HG03175 (cell line): ENCODE data around the gene SARDH.
A peak's percentile ranks its signal among the peaks of the same experiment; 100 is the strongest.
"Not testable (repeated sequence)": the region's sequence is repeated elsewhere in the genome, so short reads cannot be mapped to it uniquely, and the experiment has no call there.

Source experiments
- ATAC-seq: cut with Tn5 transposase; IDR thresholded peaks from one replicate; pipeline ENCODE4 v1.9.1; 2021; ENCODE audit warnings: mild to moderate bottlenecking, moderate library complexity; ENCODE audit not compliant: unreplicated experiment

The SARDH gene

GRCh38 chr9:133761641-133762248 lies 23.6 kb upstream of the SARDH start:
- no peak for ATAC-seq

GRCh38 chr9:133760713-133761290 lies 22.6 kb upstream of the SARDH start:
- no peak for ATAC-seq

GRCh38 chr9:133759946-133760345 lies 21.8 kb upstream of the SARDH start:
- no peak for ATAC-seq

- no peak for ATAC-seq
Measured at GRCh38 chr9:133759146-133759900, 21.2 kb upstream of the SARDH start.

DNA sequence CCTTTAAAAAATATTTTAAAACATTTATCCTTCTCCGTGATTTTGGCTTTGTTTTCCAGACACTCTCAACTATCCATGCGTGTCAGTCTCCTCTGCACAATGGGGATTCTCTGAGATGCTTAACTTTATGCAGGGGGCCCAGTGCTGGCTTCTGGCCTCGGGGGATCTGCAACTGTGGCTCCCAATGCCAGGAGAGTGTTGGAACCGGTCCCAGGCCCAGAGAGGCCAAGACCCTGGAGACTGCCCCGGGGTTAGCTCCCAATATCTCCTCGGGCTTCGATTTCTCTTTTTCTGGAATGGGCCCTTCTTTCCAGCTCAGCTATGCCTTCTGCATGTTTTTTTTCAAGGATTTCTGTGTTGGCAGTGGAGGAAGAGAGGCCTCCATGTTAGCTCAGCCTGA lies 20.1 kb upstream of the SARDH start:
- ATAC-seq, result no peak

GRCh38 chr9:133754688-133755227 lies 16.6 kb upstream of the SARDH start:
- ATAC-seq, result no peak

GRCh38 chr9:133754187-133754586 lies 16.0 kb upstream of the SARDH start:
- ATAC-seq, result no peak

DNA sequence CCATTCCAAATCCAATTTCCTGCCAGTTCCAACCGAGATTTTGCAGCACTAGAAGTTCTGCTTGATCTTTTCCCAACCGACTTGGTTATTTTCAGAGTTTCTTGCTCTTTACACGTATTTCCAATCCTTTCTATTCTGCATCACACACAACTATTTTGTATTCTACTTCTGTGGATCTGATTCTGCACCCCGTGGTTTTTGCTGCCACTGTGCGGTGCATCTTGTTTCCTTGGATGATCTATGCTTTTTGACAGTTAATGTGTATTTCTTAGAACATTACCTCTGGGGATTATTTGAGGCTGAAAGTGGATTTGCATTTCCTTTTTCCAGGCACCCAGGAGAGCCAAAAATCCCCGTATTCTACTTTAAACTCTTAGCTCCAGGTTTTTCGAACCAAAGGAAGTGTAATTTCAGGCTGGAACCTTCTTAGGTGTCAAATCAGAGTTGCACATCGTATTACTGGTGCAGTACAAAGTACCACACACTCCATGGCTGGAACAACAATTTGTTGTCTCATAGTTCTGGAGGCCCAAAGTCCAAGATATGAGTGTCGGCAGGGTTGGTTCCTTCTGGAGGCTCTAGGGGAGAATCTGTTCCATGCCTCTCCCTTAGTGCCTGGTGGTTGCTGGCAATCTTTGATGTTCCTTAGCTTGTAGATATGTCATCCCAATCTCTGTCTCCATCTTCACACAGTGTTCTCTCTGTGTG lies 14.7 kb upstream of the SARDH start:
- no peak for ATAC-seq

DNA sequence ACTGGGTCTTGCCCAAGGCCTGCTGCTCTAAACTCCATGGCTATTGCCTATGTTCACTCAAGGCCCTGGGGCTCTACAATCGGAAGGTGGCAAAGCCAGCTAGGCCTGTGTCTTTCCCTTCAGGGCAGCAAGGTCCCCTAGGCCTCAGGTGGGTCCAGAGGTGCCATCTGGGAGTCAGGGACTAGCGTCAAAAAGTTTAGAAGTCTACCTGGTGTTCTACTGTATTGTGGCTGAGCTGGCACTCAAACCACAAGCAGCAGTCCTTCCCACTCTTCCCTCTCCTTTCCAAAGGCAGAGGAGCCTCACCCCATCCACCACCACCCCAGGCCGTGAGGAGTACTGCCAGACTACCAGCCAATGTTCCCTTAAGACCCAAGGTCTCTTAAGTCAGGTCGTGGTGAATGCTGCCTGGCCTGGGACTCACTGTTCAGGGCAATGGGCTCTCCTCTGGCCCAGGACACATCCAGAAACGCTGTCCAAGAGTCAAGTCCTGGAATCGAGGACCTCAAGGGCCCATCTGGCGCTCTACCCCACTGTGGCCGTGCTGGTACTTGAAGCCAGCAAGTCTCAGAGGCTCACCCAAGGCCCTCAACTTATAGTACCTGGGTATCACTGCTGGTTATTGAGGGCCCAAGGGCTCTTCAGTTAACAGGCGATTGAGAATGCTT lies 13.0 kb upstream of the SARDH start:
- ATAC-seq, result no peak

DNA sequence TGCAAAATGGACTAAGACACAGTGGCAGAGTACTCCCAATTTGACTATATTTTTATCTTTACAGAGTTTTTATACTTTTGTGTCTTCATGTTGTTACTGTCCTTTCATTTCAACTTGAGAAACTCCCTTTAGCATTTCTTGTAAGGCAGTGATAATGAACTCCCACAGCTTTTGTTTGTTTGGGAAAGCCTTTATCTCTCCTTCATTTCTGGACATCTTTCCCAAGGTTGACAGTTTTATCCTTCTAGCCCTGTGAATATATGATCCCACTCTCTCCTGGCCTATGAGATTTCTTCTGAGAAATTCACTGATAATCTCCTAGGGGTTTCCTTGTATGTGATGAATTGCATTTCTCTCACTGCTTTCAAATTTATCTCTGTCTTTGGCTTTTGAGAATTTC lies 9.2 kb upstream of the SARDH start:
- ATAC-seq, result no peak

GRCh38 chr9:133744528-133744927 lies 6.4 kb upstream of the SARDH start:
- ATAC-seq, result not testable (repeated sequence)

GRCh38 chr9:133742849-133743444 lies 4.8 kb upstream of the SARDH start:
- ATAC-seq, result peak; percentile 58

DNA sequence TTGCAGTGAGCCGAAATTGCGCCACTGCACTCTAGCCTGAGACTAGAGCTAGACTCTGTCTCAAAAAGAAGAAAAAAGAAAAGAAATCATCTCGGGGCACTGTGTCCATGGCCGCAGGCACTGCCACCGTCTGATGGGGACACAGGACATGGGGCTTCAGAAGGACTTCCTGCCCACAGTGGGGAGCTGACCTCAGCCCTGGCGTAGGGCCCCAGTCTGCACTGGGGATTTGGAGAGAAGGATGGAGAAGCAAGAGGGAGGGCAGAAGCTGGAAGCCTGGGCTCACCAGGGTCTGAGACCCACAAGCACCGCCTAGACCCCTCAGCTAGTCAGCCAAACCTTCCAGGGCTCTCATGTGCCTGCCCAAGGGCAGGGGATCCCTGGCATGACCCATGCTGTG lies 4.1 kb upstream of the SARDH start:
- ATAC-seq, result no peak

GRCh38 chr9:133741716-133742115 lies 3.6 kb upstream of the SARDH start:
- ATAC-seq, result no peak

GRCh38 chr9:133740911-133741310 lies 2.8 kb upstream of the SARDH start:
- no peak for ATAC-seq

DNA sequence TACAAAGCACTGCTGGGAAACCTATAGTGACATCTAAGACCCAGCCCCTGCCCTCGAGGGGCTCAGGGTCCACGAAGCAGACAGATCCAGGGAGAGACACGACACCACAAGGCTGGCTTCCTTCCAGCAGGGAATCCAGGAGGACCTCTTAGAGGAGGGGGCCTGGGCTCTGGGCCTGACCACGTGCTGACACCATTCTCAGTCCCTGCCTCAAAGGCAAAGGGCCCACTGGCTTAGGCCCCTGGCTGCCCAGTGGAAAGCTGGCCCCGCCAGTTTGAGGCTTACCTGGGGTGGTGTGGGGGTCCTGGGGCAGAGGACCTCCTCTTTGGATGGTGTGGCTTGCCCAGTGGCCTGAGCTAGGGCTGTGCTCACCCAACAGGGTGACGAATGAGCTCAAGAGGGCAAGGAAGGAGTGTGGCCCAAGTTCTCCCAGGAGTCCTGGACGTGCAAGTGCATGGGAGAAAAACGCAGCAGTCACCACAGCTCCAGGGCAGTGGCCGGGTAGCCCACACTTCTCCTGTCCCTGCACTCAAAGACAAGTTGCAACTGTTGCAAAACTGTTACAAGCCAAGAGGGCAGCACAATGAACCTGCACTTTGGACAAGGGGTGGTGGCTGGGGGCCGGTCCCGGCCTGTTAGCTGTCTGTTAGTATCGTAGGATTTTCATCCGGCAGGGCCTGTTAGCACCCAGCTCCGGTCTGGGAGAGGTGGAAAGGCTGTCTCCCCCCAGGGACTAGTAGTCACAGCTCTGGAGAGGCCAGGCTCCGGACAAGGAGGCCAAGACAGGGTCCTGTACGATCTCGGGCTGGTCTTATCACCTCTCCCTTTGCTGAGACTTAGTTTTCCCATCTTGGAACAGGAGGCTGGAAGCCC lies 1.5 kb upstream of the SARDH start:
- no peak for ATAC-seq

DNA sequence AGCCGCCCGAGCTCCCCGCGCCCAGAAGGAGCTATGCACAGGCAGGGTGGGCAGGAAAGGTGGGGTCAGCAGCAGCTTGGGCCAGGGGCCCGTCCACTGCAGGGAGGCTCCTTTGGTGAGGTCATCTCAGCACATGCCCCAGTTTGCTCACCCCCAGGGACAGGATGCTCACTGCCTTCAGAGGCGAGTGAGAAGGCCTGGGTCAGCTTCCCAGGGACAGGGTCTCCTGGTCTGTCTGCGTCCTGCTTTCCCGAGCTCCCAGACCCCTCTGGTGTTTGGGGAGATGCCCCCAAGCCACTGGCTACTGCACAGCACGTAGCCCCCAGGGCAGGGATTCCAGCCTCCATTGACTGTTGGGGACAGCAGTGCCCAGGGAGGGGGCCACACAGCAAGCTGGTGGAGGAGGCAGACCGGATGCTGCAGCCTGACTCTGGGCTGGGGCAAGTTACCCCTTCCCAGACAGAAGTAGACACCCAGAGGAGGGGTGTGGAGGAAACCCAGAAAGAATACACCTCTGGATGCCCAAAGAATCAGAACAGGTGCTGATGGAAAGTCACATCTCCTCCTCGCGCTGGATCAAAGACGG lies 581 bp upstream of the SARDH start:
- no peak for ATAC-seq

GRCh38 chr9:133737071-133737773 lies 930 bp downstream of the SARDH start:
- no peak for ATAC-seq

GRCh38 chr9:133735931-133736330 lies 2.2 kb downstream of the SARDH start:
- no peak for ATAC-seq
